A549 (cell line): ENCODE data around the gene PLCB1.

Experiments
- CBX8 ChIP-seq: fragments of 200-600 bp; sonication (generic); IDR thresholded peaks from 2 replicates; pipeline ENCODE4 v1.6.1; 2016
- CTCF ChIP-seq: fragments of >200 bp; sonication (Bioruptor Twin); formaldehyde crosslinking; IDR thresholded peaks from 3 replicates; pipeline ENCODE4 v1.5.1; 2016
- ESRRA ChIP-seq: fragments of 150-350 bp; IDR thresholded peaks from 2 replicates; pipeline ENCODE4 v1.6.1; 2014; ENCODE audit warnings: mild to moderate bottlenecking, low read length, borderline replicate concordance
- FOSL2 ChIP-seq, 2 experiments: fragments of 450-650 bp in 1 of 2; fragments of >200 bp in 1 of 2; sonication (Bioruptor Twin) in 1 of 2; formaldehyde crosslinking; IDR thresholded peaks; 2 replicates each; pipeline versions ENCODE4 v1.5.0 to v1.6.1; 2016 to 2020; ENCODE audit warnings: mild to moderate bottlenecking in 1 of 2, moderate library complexity in 1 of 2
- HDAC2 ChIP-seq: fragments of 200-600 bp; sonication (generic); IDR thresholded peaks from 2 replicates; pipeline ENCODE4 v1.6.1; 2016
- JUN ChIP-seq, 2 experiments: fragments of >200 bp; sonication (Bioruptor Twin); formaldehyde crosslinking; IDR thresholded peaks; 2 replicates in 1 of 2; 3 replicates in 1 of 2; pipeline ENCODE4 v1.6.1; 2016 to 2017
- MAFK ChIP-seq: fragments of 450-650 bp; IDR thresholded peaks from 2 replicates; pipeline ENCODE4 v1.6.1; 2014; ENCODE audit not compliant: partially characterized antibody
- MAX ChIP-seq: IDR thresholded peaks from 2 replicates; pipeline ENCODE4 v1.6.1; 2012
- POLR2A ChIP-seq: IDR thresholded peaks from 2 replicates; pipeline ENCODE4 v1.6.1; 2012; ENCODE audit warnings: mild to moderate bottlenecking, low read length
- RAD21 ChIP-seq, 2 experiments: fragments of >200 bp in 1 of 2; sonication (Bioruptor Twin) in 1 of 2; formaldehyde crosslinking in 1 of 2; IDR thresholded peaks in 1 of 2; conservative IDR thresholded peaks in 1 of 2; 2 replicates in 1 of 2; 3 replicates in 1 of 2; pipeline ENCODE4 v1.6.1; 2012 to 2018; ENCODE audit warnings: inconsistent platforms in 1 of 2
- REST ChIP-seq: fragments of 200-600 bp; sonication (generic); IDR thresholded peaks from 2 replicates; pipeline ENCODE4 v1.6.1; 2016; ENCODE audit warnings: antibody characterized with exemption, mild to moderate bottlenecking, moderate library complexity
- SREBF2 ChIP-seq: fragments of 450-650 bp; IDR thresholded peaks from 2 replicates; pipeline ENCODE4 v1.6.1; 2014; ENCODE audit warnings: mild to moderate bottlenecking, moderate library complexity
- TF ChIP-seq, protein P1 (sequence below): IDR thresholded peaks from 2 replicates; pipeline ENCODE4 v1.6.1; 2012
- TF ChIP-seq, protein P2 (sequence below): fragments of 450-650 bp; IDR thresholded peaks from 2 replicates; pipeline ENCODE4 v1.6.1; 2014; ENCODE audit warnings: antibody characterized with exemption

DNA sequence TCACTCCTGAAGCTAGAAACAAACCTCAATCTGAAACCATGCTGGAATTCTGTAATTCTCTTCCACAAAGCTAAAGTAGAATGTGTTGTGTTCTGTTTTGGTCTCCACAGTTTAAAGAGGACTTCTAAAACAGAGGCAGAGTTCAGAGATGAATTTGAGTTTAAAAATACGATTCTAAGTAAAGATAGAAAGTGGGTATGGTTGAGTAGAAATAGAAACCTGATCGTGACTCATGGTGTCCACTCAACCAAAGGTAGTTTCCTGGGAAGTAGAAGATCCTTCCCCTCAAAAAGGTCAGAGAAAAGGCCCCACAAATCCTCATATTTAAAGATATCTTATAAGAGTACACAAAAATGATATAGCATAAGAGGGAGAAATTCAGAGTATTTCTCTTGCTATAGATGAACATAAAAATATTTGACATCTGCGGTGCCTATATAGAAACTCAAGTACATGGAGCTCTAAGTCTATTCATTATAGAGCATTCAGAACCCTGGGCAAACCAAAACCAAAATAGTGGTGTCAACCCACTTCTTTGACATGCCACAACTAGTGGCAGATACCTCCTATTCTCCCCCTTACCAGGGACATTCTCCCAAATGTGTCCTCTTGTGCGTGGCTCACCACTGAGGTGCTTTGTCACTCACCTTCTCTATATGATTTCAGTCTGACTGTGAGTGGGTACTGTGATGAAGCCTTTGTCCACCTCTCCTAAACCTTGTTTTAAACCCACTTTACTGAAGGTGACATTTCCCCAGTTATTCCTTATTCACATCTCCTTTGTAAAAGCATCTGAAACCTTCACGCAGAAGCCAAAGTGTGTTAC lies 84.5 kb downstream of the PLCB1 start:
- TF ChIP-seq POLR2A (no peak), HDAC2 (no peak), CTCF (no peak), RAD21 (conservative IDR thresholded peaks at IDR 0.05 in 1 of 2, IDR thresholded peaks at IDR 0.05 in 1 of 2) (no peak), ESRRA (no peak), FOSL2 (IDR thresholded peaks at IDR 0.05) (no peak), FOSL2 (CRISPR knock-in tag; IDR thresholded peaks at IDR 0.05) (no peak), SREBF2 (no peak), CBX8 (no peak), MAX (no peak), REST (no peak), MAFK (no peak), JUN (IDR thresholded peaks at IDR 0.05) (no peak)
- TF ChIP-seq, protein P1, sequence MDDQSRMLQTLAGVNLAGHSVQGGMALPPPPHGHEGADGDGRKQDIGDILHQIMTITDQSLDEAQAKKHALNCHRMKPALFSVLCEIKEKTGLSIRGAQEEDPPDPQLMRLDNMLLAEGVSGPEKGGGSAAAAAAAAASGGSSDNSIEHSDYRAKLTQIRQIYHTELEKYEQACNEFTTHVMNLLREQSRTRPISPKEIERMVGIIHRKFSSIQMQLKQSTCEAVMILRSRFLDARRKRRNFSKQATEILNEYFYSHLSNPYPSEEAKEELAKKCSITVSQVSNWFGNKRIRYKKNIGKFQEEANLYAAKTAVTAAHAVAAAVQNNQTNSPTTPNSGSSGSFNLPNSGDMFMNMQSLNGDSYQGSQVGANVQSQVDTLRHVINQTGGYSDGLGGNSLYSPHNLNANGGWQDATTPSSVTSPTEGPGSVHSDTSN, result no peak
- TF ChIP-seq, protein P2, sequence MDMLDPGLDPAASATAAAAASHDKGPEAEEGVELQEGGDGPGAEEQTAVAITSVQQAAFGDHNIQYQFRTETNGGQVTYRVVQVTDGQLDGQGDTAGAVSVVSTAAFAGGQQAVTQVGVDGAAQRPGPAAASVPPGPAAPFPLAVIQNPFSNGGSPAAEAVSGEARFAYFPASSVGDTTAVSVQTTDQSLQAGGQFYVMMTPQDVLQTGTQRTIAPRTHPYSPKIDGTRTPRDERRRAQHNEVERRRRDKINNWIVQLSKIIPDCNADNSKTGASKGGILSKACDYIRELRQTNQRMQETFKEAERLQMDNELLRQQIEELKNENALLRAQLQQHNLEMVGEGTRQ, result no peak
